AG04450 (cell line): Measurements from ENCODE around the gene CARNS1. TPM values are rescaled to one million over a fixed set of nuclear protein-coding genes. Genes with fewer than 3 reads are reported as not detected.

Source experiments
- CTCF ChIA-PET: fragments of 300-600, 350-600 bp; formaldehyde crosslinking; extraction: SDS; loops from one replicate; lab custom pipeline; 2022; ENCODE audit warnings: antibody characterized with exemption, inconsistent platforms; lab: Charles Lee
- POLR2A ChIA-PET: fragments of 350-600 bp; formaldehyde crosslinking; extraction: SDS; loops from one replicate; lab custom pipeline; 2021; ENCODE audit warnings: antibody characterized with exemption, inconsistent platforms; lab: Yijun Ruan, JAX
- DNase-seq: peaks from one replicate; pipeline ENCODE4 v3.0.0-alpha.2; 2011; ENCODE audit warnings: low read depth, low spot score
- H3K27ac ChIP-seq: one replicate; pipeline ENCODE4 v1.5.1; 2012; ENCODE audit warnings: low read depth, low read length, control low read depth
- H3K27me3 ChIP-seq: one replicate; pipeline ENCODE4 v1.6.0; 2012; ENCODE audit warnings: low read length; ENCODE audit not compliant: control insufficient read depth, insufficient read depth
- H3K4me3 ChIP-seq: 2 replicates; pipeline ENCODE4 v1.5.1; 2011; ENCODE audit warnings: mild to moderate bottlenecking, low read depth, low read length, control low read depth
- H3K9me3 ChIP-seq: 2 replicates; pipeline ENCODE4 v1.5.1; 2012; ENCODE audit warnings: low read length; ENCODE audit not compliant: control insufficient read depth, insufficient read depth
- polyA plus RNA-seq: library from polyadenylated mRNA; depleted of rRNA; stranded (reverse); fragments of >200 nt; gene quantifications from 2 replicates; pipeline ENCODE4 v1.2.3, GENCODE V29; 2011
- TF ChIP-seq, protein P1 (sequence below): IDR thresholded peaks from 2 replicates; pipeline ENCODE4 v1.5.1; 2011; ENCODE audit warnings: low read depth, low read length, control low read depth, inconsistent platforms

Gene CARNS1
- polyA plus RNA-seq, 1 experiment, result 0.09 TPM

DNA sequence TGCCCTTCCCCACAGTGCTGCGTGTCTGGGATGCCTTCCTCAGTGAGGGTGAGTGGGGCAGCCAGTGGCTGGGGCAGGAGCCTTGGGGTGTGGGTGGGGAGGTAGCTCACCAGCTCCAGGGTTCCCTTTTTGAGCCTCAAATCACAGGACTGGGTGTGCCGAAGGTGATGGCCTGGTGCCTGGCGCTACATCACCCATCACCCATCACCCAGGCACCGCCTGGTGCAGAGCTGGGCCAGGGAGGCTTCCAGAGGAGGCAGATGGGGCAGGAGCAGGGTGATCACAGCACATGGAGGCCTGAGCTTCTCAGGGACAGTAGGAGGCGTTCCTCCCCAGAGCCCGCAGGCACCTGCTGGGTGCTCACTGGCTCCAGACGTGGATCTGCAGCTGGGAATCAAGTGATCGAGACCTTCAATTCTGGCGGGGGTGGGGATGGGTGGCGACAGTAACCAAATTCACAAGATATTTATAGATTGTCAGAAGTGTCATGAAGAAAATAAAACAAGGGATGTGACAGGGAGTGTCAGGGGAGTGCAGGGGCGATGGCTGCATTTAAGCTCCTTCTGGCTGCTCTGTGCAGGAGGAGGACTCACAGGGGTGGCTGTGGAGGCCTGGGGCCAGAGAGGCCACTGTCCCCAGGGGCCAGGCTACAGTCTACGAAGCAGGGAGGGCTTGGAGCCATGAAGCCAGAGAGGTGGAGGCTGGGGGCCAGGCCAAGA, 8.3 kb upstream of the CARNS1 start:
- H3K9me3 ChIP-seq, result no peaks in the 10 kb centered on the region; the same call in 1 of the 2 replicates
- H3K4me3 ChIP-seq, result no peak overlapping the region
- TF ChIP-seq, protein P1, sequence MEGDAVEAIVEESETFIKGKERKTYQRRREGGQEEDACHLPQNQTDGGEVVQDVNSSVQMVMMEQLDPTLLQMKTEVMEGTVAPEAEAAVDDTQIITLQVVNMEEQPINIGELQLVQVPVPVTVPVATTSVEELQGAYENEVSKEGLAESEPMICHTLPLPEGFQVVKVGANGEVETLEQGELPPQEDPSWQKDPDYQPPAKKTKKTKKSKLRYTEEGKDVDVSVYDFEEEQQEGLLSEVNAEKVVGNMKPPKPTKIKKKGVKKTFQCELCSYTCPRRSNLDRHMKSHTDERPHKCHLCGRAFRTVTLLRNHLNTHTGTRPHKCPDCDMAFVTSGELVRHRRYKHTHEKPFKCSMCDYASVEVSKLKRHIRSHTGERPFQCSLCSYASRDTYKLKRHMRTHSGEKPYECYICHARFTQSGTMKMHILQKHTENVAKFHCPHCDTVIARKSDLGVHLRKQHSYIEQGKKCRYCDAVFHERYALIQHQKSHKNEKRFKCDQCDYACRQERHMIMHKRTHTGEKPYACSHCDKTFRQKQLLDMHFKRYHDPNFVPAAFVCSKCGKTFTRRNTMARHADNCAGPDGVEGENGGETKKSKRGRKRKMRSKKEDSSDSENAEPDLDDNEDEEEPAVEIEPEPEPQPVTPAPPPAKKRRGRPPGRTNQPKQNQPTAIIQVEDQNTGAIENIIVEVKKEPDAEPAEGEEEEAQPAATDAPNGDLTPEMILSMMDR, result no peak
- POLR2A ChIA-PET, result interaction anchor here (1.1 kb wide), 1 partner anchor 1506 kb away, joined by 4 read pairs; no protein-coding TSS in a partner anchor
- H3K27ac ChIP-seq, result no peak overlapping the region
- CTCF ChIA-PET, result no interaction called here
- DNase-seq, result no peak
- H3K27me3 ChIP-seq, result peaks cover 24% of the 10 kb centered on the region

DNA sequence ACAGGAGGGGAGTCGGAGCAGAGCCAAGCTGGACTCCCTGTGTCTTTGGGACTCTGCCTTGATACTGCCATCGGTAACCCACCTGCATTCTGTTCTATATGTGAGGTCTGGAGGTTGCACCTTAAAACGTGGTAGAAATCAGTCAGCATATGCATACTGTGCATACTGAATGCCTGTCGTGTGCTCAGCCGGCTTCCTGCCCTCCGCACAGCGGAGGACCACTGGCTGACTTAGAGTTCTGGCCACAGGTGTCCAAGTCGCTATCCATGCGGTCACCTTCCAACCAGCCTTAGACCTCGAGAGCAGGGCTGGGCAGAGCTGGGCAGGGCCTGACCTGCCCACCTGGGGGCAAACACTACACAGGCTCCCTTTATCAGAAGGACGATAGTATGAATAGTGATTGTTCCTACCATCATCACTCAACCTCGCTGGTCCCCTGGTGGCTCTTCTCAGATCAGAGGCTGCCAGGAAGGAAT, 7.8 kb upstream of the CARNS1 start:
- no peaks in the 10 kb centered on the region; the same call in 1 of the 2 replicates for H3K9me3 ChIP-seq
- no peak overlapping the region for H3K4me3 ChIP-seq
- DNase-seq, result no peak
- H3K27me3 ChIP-seq, result peaks cover 30% of the 10 kb centered on the region
- H3K27ac ChIP-seq, result no peak overlapping the region
- ChIA-PET POLR2A (interaction anchor here (1.1 kb wide), 1 partner anchor 1507 kb away, joined by 4 read pairs; no protein-coding TSS in a partner anchor), CTCF (no interaction called here)
- TF ChIP-seq, protein P1, result no peak

DNA sequence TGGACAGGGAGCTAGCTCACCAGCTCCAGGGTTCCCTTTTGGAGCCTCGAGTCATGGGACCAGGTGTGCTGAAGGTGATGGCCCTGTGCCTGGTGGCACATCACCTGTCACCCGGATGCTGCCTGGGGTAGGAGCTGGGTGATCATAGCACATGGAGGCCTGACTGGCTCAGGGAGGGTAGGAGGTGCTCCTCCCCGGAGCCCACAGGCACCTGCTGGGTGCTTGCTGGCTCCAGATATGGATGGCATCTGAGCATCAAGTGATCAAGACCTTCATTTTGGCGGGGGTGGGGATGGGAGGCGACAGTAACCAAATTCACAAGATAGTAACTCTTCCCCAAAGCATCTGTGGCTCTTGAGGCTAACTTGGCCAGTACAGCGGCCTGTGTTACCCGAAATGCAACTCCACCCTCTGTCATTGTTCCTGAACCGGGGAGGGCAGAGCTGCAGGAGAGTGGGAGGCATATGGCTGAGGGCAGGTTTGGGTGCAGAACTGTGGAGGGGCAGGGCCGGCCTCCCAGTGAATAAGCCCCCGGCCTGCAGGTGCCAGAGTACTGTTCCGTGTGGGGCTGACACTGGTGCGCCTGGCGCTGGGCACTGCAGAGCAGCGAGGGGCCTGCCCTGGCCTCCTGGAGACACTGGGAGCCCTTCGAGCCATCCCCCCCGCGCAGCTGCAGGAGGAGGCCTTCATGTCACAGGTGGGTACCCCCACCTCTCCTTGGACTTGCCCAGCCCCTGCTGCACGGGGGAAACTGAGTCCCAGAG, 6.9 kb upstream of the CARNS1 start:
- ChIA-PET CTCF (no interaction called here), POLR2A (no interaction called here)
- no peak overlapping the region for H3K4me3 ChIP-seq
- no peaks in the 10 kb centered on the region; the same call in 1 of the 2 replicates for H3K9me3 ChIP-seq
- TF ChIP-seq, protein P1, result no peak
- peaks cover 35% of the 10 kb centered on the region for H3K27me3 ChIP-seq
- DNase-seq, result no peak
- no peak overlapping the region for H3K27ac ChIP-seq

DNA sequence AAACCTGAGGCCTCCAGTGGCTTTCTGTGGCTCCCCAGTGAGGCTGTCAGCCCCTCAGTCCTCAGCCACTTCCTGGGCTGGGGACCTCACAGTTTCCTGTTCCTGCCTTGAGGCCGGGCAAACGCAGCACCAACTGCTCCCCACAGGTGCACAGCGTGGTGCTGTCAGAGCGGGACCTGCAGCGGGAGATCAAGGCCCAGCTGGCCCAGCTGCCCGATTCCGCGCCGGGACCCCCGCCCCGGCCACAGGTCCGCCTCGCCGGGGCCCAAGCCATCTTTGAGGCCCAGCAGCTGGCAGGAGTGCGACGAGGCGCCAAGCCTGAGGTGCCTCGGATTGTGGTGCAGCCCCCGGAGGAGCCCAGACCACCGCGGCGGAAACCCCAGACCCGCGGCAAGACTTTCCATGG, 6.2 kb upstream of the CARNS1 start:
- Histone ChIP-seq H3K4me3 (no peak overlapping the region), H3K9me3 (no peaks in the 10 kb centered on the region; the same call in 1 of the 2 replicates), H3K27ac (no peak overlapping the region), H3K27me3 (peaks cover 35% of the 10 kb centered on the region)
- ChIA-PET POLR2A (no interaction called here), CTCF (no interaction called here)
- no peak for DNase-seq
- TF ChIP-seq, protein P1, result no peak
